ENCODE results near the gene RORC. TPM values are rescaled to one million over a fixed set of nuclear protein-coding genes. Genes with fewer than 3 reads are reported as not detected.

The RORC gene
- total and polyA plus RNA-seq, 2 of the 8 experiments (the other 6 are each of a cell fraction or from before 2014, with no cell fraction given), result 0.44 to 0.54 TPM

DNA sequence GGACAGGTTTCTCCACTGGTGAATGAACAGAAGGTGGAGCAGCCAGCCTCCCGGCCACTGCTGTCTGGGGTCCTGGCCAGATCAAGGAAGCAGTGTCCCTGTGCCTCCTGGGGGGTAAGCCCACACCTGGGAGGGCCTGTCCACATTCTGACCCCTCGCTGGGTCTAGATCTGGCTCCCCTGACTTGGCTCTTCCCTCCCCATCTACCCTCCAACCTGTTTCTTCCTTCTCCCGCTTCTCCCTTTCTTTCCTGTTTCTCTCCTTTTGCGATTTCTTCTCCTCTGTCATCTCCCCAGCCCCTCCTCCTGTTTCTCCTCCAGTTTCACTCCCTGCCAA, 378 bp downstream of the RORC start:
- 87% methylated on average over 4 of the region's 4 CpGs; no CpG with 5 or more reads in 1 of the 2 experiments for WGBS, 2 experiments (ENCODE audit: extremely low coverage in 1 of 2, insufficient coverage in 1 of 2, insufficient read length in 1 of 2, insufficient replicate concordance in 2 of 2, low coverage in 1 of 2, low lambda C conversion rate in 2 of 2, missing lambda C conversion rate in 1 of 2)
- Histone ChIP-seq H2BK120ac (replicated peaks; ENCODE audit: low read depth, low read length) (no peak overlapping the region), H3K79me1 (ENCODE audit: low read depth, low read length) (no peaks in the 10 kb centered on the region), H2AFZ (ENCODE audit: low read length) (no peak overlapping the region), H3K56ac (replicated peaks; ENCODE audit: insufficient read length, low read depth, low read length) (no peak overlapping the region), H2BK15ac (ENCODE audit: low read length) (peak overlapping the region; percentile 88; the same call in 1 of the 2 replicates), H3K14ac (ENCODE audit: insufficient read length) (no peak overlapping the region), H3K9me3 (ENCODE audit: insufficient read depth in 2 of 2, low read depth in 1 of 2, low read length in 1 of 2) (no peaks in the 10 kb centered on the region), H3K79me2 (ENCODE audit: control insufficient read depth in 1 of 2, insufficient read depth in 2 of 2, low read length in 2 of 2) (no peaks in the 10 kb centered on the region), H4K8ac (ENCODE audit: extremely low read depth, insufficient read depth, low read length) (no peak overlapping the region), H4K20me1 (replicated peaks in 1 of 2; ENCODE audit: control insufficient read depth in 1 of 2, insufficient read depth in 2 of 2, low read length in 2 of 2) (no peaks in the 10 kb centered on the region), H3K4ac (replicated peaks; ENCODE audit: insufficient read length, low read depth, low read length) (no peak overlapping the region), H3K4me3 (ENCODE audit: extremely low read depth in 1 of 4, insufficient read depth in 2 of 4, low read depth in 3 of 4, low read length in 4 of 4) (no peak overlapping the region), H2AK5ac (ENCODE audit: low read depth, low read length) (no peak overlapping the region), H3K9ac (replicated peaks in 1 of 4; ENCODE audit: extremely low read depth in 1 of 4, low read depth in 3 of 4, low read length in 3 of 4) (no peak overlapping the region), H3K27me3 (replicated peaks in 1 of 4; ENCODE audit: control insufficient read depth in 3 of 4, extremely low read depth in 1 of 4, insufficient read depth in 3 of 4, low read length in 3 of 4) (no peaks in the 10 kb centered on the region; a peak in 1 of 7 replicates), H3K23ac (ENCODE audit: insufficient read length) (no peak overlapping the region), H2BK5ac (ENCODE audit: low read depth, low read length) (peak overlapping the region; percentile 86; the same call in 1 of the 2 replicates), H3K23me2 (ENCODE audit: low read depth, low read length) (0 out of 2 replicates have a peak, but pooled peaks cover 5% of the 10 kb centered on the region), H3K27ac (ENCODE audit: low read depth, low read length) (no peak overlapping the region), H4K5ac (ENCODE audit: insufficient read length, low read depth, low read length) (no peak overlapping the region), H3K36me3 (ENCODE audit: control insufficient read depth in 2 of 4, insufficient read depth in 4 of 4, low read length in 3 of 4) (no peaks in the 10 kb centered on the region), H3K4me1 (replicated peaks in 1 of 4; ENCODE audit: control insufficient read depth in 3 of 4, insufficient read depth in 4 of 4, low read length in 3 of 4) (peaks cover 14 to 32% (median 21%) of the 10 kb centered on the region in 4 experiments), H3K18ac (ENCODE audit: extremely low read depth, low read length) (no peak overlapping the region), H4K91ac (replicated peaks; ENCODE audit: insufficient read length, low read length) (peak overlapping the region; percentile 31), H2BK12ac (ENCODE audit: low read depth, low read length) (peak overlapping the region; percentile 68; the same call in 1 of the 2 replicates), H3K4me2 (ENCODE audit: insufficient read depth in 1 of 2, low read depth in 2 of 2, low read length in 2 of 2) (no peak overlapping the region), H2BK20ac (ENCODE audit: low read length) (no peak overlapping the region; the same call in 1 of the 2 replicates)
- DNase-seq (ENCODE audit: low read depth in 1 of 2, low spot score in 2 of 2) (no peak), FAIRE-seq (no peak)
- CTCF ChIA-PET (ENCODE audit: partially characterized antibody), result interaction anchor here (1.4 kb wide), 1 partner anchor 138 kb away, joined by 3 read pairs; no protein-coding TSS in a partner anchor
- POLR2A ChIA-PET (ENCODE audit: partially characterized antibody), result no interaction called here
- TF ChIP-seq, protein P1, sequence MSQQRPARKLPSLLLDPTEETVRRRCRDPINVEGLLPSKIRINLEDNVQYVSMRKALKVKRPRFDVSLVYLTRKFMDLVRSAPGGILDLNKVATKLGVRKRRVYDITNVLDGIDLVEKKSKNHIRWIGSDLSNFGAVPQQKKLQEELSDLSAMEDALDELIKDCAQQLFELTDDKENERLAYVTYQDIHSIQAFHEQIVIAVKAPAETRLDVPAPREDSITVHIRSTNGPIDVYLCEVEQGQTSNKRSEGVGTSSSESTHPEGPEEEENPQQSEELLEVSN (IDR thresholded peaks at IDR 0.05), result no peak
- TF ChIP-seq BACH1 (IDR thresholded peaks at IDR 0.05; ENCODE audit: low read length) (no peak), RBBP5 (IDR thresholded peaks at IDR 0.05; ENCODE audit: borderline replicate concordance, low read depth, low read length) (no peak), MAFK (IDR thresholded peaks at IDR 0.05; ENCODE audit: low read depth, low read length) (no peak), RNF2 (IDR thresholded peaks at IDR 0.05; ENCODE audit: borderline replicate concordance, low read depth, low read length, missing control alignments, poor library complexity, severe bottlenecking) (no peak), TBP (IDR thresholded peaks at IDR 0.05; ENCODE audit: low read depth, low read length) (no peak), FOSL1 (IDR thresholded peaks at IDR 0.05; ENCODE audit: insufficient read depth, low read depth, low read length) (no peak), BCL11A (IDR thresholded peaks at IDR 0.05; ENCODE audit: low read depth in 2 of 2, low read length in 2 of 2) (no peak), NANOG (IDR thresholded peaks at IDR 0.05; ENCODE audit: insufficient read depth, low read depth, low read length, poor library complexity, severe bottlenecking) (no peak), CREB1 (IDR thresholded peaks at IDR 0.05) (no peak), SRF (IDR thresholded peaks at IDR 0.05; ENCODE audit: low read depth, low read length) (no peak), SP4 (IDR thresholded peaks at IDR 0.05; ENCODE audit: low read length) (no peak), NRF1 (IDR thresholded peaks at IDR 0.05; ENCODE audit: low read depth, low read length) (no peak)

Measured in H1 (cell line).